Loucy (cell line): ENCODE results near the gene AXDND1.

ENCODE experiments used
- H2AFZ ChIP-seq: fragments of 200-600 bp; sonication (generic); 2 replicates; pipeline ENCODE4 v1.6.0; 2016; ENCODE audit warnings: antibody characterized with exemption, mild to moderate bottlenecking, low read length, moderate library complexity
- H3F3A ChIP-seq: fragments of 200-600 bp; 2 replicates; pipeline ENCODE4 v1.6.0; 2016; ENCODE audit warnings: antibody characterized with exemption, low read depth, mild to moderate bottlenecking
- H3K27me3 ChIP-seq: fragments of 200-600 bp; sonication (generic); 2 replicates; pipeline ENCODE4 v1.6.1; 2014; ENCODE audit warnings: low read length, mild to moderate bottlenecking; ENCODE audit not compliant: insufficient read depth, poor library complexity, severe bottlenecking
- H3K36me3 ChIP-seq: fragments of 200-600 bp; sonication (generic); 2 replicates; pipeline ENCODE4 v1.6.1; 2016; ENCODE audit warnings: low read length; ENCODE audit not compliant: insufficient read depth
- H3K4me1 ChIP-seq: fragments of 200-600 bp; sonication (generic); 2 replicates; pipeline ENCODE4 v1.5.1; 2014; ENCODE audit warnings: low read length, mild to moderate bottlenecking; ENCODE audit not compliant: insufficient read depth, poor library complexity, severe bottlenecking
- H3K4me2 ChIP-seq: fragments of 200-600 bp; sonication (generic); 2 replicates; pipeline ENCODE4 v1.6.0; 2014; ENCODE audit warnings: antibody characterized with exemption, low read length, low read depth, mild to moderate bottlenecking; ENCODE audit not compliant: poor library complexity, severe bottlenecking
- H3K4me3 ChIP-seq: fragments of 200-600 bp; sonication (generic); 2 replicates; pipeline ENCODE4 v1.5.1; 2014; ENCODE audit warnings: low read length, mild to moderate bottlenecking, mixed read lengths; ENCODE audit not compliant: poor library complexity, severe bottlenecking
- H3K79me2 ChIP-seq: fragments of 200-600 bp; sonication (generic); 2 replicates; pipeline ENCODE4 v1.6.1; 2014; ENCODE audit warnings: low read length; ENCODE audit not compliant: insufficient read depth
- H3K9ac ChIP-seq: fragments of 200-600 bp; sonication (generic); 2 replicates; pipeline ENCODE4 v1.6.0; 2014; ENCODE audit warnings: mild to moderate bottlenecking, low read depth, low read length, moderate library complexity; ENCODE audit not compliant: poor library complexity, severe bottlenecking
- H3K9me2 ChIP-seq: fragments of 200-600 bp; sonication (generic); replicated peaks from 2 replicates; pipeline ENCODE4 v1.6.1; 2016; ENCODE audit warnings: low read depth, low read length, mixed read lengths
- H3K9me3 ChIP-seq: fragments of 200-600 bp; sonication (generic); 2 replicates; pipeline ENCODE4 v1.6.1; 2014; ENCODE audit warnings: mild to moderate bottlenecking, antibody characterized with exemption, low read length, low read depth; ENCODE audit not compliant: insufficient read depth
- H4K20me1 ChIP-seq: fragments of 200-600 bp; sonication (generic); 2 replicates; pipeline ENCODE4 v1.6.0; 2014; ENCODE audit warnings: antibody characterized with exemption, low read length, mild to moderate bottlenecking; ENCODE audit not compliant: insufficient read depth, poor library complexity, severe bottlenecking
- CTCF ChIP-seq: fragments of 200-600 bp; sonication (generic); conservative IDR thresholded peaks from 2 replicates; pipeline ENCODE4 v1.5.1; 2014; ENCODE audit warnings: mild to moderate bottlenecking, antibody characterized with exemption, low read length
- EZH2phosphoT487 ChIP-seq: fragments of 200-600 bp; IDR thresholded peaks from 2 replicates; pipeline ENCODE4 v1.6.1; 2018; ENCODE audit warnings: antibody characterized with exemption, mild to moderate bottlenecking, moderate library complexity, borderline replicate concordance

Gene AXDND1

GRCh38 chr1:179558078-179558477, 192.3 kb downstream of the AXDND1 start:
- no peak overlapping the region for H3K4me2 ChIP-seq
- no peaks in the 10 kb centered on the region for H3K4me1 ChIP-seq
- H3K79me2 ChIP-seq, result no peaks in the 10 kb centered on the region
- H3K4me3 ChIP-seq, result no peak overlapping the region
- no peaks in the 10 kb centered on the region for H3K9me2 ChIP-seq
- H3K36me3 ChIP-seq, result no peaks in the 10 kb centered on the region
- no peaks in the 10 kb centered on the region for H4K20me1 ChIP-seq
- H3K9ac ChIP-seq, result no peak overlapping the region
- no peaks in the 10 kb centered on the region for H3F3A ChIP-seq
- H2AFZ ChIP-seq, result no peak overlapping the region
- TF ChIP-seq CTCF (no peak), EZH2phosphoT487 (no peak)
- no peaks in the 10 kb centered on the region for H3K9me3 ChIP-seq
- no peaks in the 10 kb centered on the region for H3K27me3 ChIP-seq

DNA sequence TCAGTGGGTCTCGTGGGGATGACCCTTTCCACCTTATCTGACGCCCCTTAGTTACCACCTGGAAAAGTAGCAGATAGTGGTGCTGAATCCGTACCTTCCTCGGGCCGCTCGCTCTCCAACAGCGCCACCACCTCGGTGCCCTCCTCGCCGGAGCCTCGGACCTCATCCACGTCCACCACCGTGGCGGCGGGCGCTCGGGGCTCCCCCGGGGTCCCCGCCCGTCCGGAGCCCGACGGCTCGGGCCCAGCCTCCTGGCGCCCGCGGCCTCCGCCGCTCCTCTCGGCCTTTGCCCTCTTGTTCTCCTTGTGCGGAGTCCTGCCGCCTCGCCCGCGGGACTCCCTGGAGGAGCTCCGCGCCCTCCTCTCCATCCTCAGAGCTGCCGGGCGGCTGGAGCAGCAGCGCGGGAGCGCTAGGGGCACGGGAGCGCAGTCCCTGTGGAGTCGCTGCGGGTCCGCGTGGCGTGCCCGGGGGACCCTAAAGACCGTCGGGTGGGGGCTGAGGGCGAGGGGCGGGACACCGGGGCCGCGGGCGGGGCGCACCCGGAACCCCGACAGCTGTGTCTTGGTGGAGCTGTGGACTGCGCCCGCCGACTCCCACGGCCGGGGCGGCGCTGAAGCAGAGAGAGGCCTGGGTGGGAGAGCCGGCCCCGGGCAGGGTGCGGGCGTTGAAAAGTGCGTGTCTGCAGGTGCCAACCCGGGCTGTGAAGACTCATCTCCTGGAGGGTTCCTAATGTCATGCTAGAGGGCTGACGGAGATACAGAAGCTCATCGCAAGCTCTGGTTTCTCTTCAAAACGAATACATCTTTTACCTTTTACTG, 209.9 kb downstream of the AXDND1 start, which contains the start of gene NPHS2:
TSS of gene NPHS2 (minus strand) at position 452 of the 818 bp plus-strand sequence. CDS start at position 368, 84 bp downstream.
- Histone ChIP-seq H3K4me3 (no peak within 1 kb of the TSS), H4K20me1 (no peaks in the 10 kb centered on the region), H2AFZ (no peak within 1 kb of the TSS), H3K9me2 (no peaks in the 10 kb centered on the region; the same call in 1 of the 2 replicates), H3K4me2 (no peak within 1 kb of the TSS), H3K36me3 (no peaks in the 10 kb centered on the region), H3K9me3 (no peaks in the 10 kb centered on the region), H3K9ac (no peak within 1 kb of the TSS), H3F3A (no peaks in the 10 kb centered on the region), H3K4me1 (no peaks in the 10 kb centered on the region), H3K79me2 (no peaks in the 10 kb centered on the region), H3K27me3 (no peaks in the 10 kb centered on the region)
- TF ChIP-seq EZH2phosphoT487 (no peak), CTCF (no peak)

GRCh38 chr1:179576509-179576908, 210.7 kb downstream of the AXDND1 start:
- Histone ChIP-seq H3K4me2 (no peak overlapping the region), H3K79me2 (no peaks in the 10 kb centered on the region), H4K20me1 (no peaks in the 10 kb centered on the region), H3K4me1 (no peaks in the 10 kb centered on the region), H3K36me3 (no peaks in the 10 kb centered on the region), H3K9me3 (no peaks in the 10 kb centered on the region), H3K27me3 (no peaks in the 10 kb centered on the region), H2AFZ (no peak overlapping the region), H3F3A (no peaks in the 10 kb centered on the region), H3K4me3 (no peak overlapping the region), H3K9ac (no peak overlapping the region), H3K9me2 (no peaks in the 10 kb centered on the region; the same call in 1 of the 2 replicates)
- TF ChIP-seq EZH2phosphoT487, result no peak
- TF ChIP-seq CTCF, result no peak
